Tibial nerve (tissue), 4 donors: Measurements from ENCODE around the gene MBP. TPM values are rescaled to one million over a fixed set of nuclear protein-coding genes. Genes with fewer than 3 reads are reported as not detected.

Experiments
- DNase-seq, 2 donors: peaks; one replicate each; pipeline ENCODE4 v3.0.0-alpha.2; 2019; ENCODE audit warnings: low spot score in 2 of 2
- H3K27ac ChIP-seq, 4 donors: fragments of 200-600 bp; sonication (generic) in 3 of 4; one replicate each; pipeline ENCODE4 v1.5.1; 2017 to 2019; ENCODE audit warnings: mild to moderate bottlenecking in 1 of 4
- H3K27me3 ChIP-seq, 2 donors: fragments of 200-600 bp; sonication (generic) in 1 of 2; one replicate each; pipeline versions ENCODE4 v1.5.1 to v1.6.0; 2017 to 2019
- H3K36me3 ChIP-seq, 3 donors: fragments of 200-600 bp; sonication (generic); one replicate each; pipeline ENCODE4 v1.5.1; 2018 to 2019
- H3K4me1 ChIP-seq, 4 donors: fragments of 200-600 bp; sonication (generic) in 3 of 4; one replicate each; pipeline ENCODE4 v1.5.1; 2017 to 2019
- H3K4me3 ChIP-seq, 4 donors: fragments of 200-600 bp; sonication (generic) in 3 of 4; one replicate each; pipeline ENCODE4 v1.5.1; 2017 to 2019; ENCODE audit warnings: mild to moderate bottlenecking in 1 of 4, moderate library complexity in 1 of 4
- H3K9me3 ChIP-seq, 4 donors: fragments of 200-600 bp; sonication (generic) in 3 of 4; one replicate each; pipeline ENCODE4 v1.5.1; 2017 to 2019
- CTCF ChIP-seq, 5 experiments: fragments of 200-600 bp in 3 of 5; fragments of 450-650 bp in 2 of 5; sonication (generic) in 3 of 5; IDR thresholded peaks; one replicate each; pipeline ENCODE4 v1.5.1; 2016 to 2019; ENCODE audit warnings: antibody characterized with exemption in 5 of 5, mild to moderate bottlenecking in 3 of 5, moderate library complexity in 2 of 5
- EP300 ChIP-seq, 2 donors: sonication (generic); formaldehyde crosslinking; IDR thresholded peaks; one replicate each; pipeline ENCODE4 v1.6.1; 2017; ENCODE audit warnings: antibody characterized with exemption in 2 of 2, mild to moderate bottlenecking in 1 of 2
- POLR2A ChIP-seq, 2 donors: fragments of 450-650 bp; IDR thresholded peaks; one replicate each; pipeline ENCODE4 v1.6.1; 2017; ENCODE audit warnings: antibody characterized with exemption in 2 of 2, mild to moderate bottlenecking in 2 of 2, moderate library complexity in 2 of 2
- WGBS, 2 donors: methylation state at CpG; one replicate each; pipeline ENCODE4 v1.1.5; 2018; 5-methylcytosine and 5-hydroxymethylcytosine counted together
- total RNA-seq, 4 donors: library from RNA; depleted of rRNA; stranded (reverse); fragments of >200 nt; gene quantifications; one replicate each; pipeline ENCODE4 v1.1.0, GENCODE V29; 2016

MBP gene
- total RNA-seq, 4 donors from 2014 or later, result 831 to 1,485 (median 1,405) TPM

GRCh38 chr18:77037567-77037966, 95.0 kb downstream of the MBP start:
- H3K9me3 ChIP-seq, result no peaks in the 10 kb centered on the region
- H3K4me3 ChIP-seq, result no peak overlapping the region
- H3K36me3 ChIP-seq, result no peaks in the 10 kb centered on the region
- no peaks in the 10 kb centered on the region for H3K27me3 ChIP-seq
- 89 to 90% methylated on average over 13 of the region's 13 CpGs for WGBS, 2 donors
- H3K27ac ChIP-seq, result peak overlapping the region in 2 of 4 donors; percentile 61 to 71
- H3K4me1 ChIP-seq, result peaks cover 0 to 44% (median 20%) of the 10 kb centered on the region in 4 donors
- TF ChIP-seq POLR2A (IDR thresholded peaks at IDR 0.05) (no peak), EP300 (IDR thresholded peaks at IDR 0.05) (no peak), CTCF (IDR thresholded peaks at IDR 0.05) (no peak)
- DNase-seq, result no peak

- DNase-seq, result no peak
- no peak for TF ChIP-seq POLR2A (IDR thresholded peaks at IDR 0.05)
- TF ChIP-seq EP300 (IDR thresholded peaks at IDR 0.05), result no peak
- no peak for TF ChIP-seq CTCF (IDR thresholded peaks at IDR 0.05)
- WGBS, 2 donors, result 29 to 35% methylated on average over 12 of the region's 12 CpGs
- peak overlapping the region; percentile 19 to 81 (median 53) for H3K27ac ChIP-seq
- H3K9me3 ChIP-seq, result no peaks in the 10 kb centered on the region
- H3K4me1 ChIP-seq, result peaks cover 0 to 53% (median 20%) of the 10 kb centered on the region in 4 donors
- H3K36me3 ChIP-seq, result no peaks in the 10 kb centered on the region
- no peak overlapping the region for H3K4me3 ChIP-seq
- no peaks in the 10 kb centered on the region for H3K27me3 ChIP-seq
Measured at GRCh38 chr18:77035380-77036187, 97.0 kb downstream of the MBP start.

GRCh38 chr18:77033575-77033974, 99.0 kb downstream of the MBP start:
- no peaks in the 10 kb centered on the region for H3K27me3 ChIP-seq
- WGBS, 2 donors, result 96 to 98% methylated on average over 3 of the region's 3 CpGs
- no peak overlapping the region for H3K4me3 ChIP-seq
- H3K36me3 ChIP-seq, result no peaks in the 10 kb centered on the region
- DNase-seq, result no peak
- H3K4me1 ChIP-seq, result peaks cover 0 to 46% (median 14%) of the 10 kb centered on the region in 4 donors
- no peak overlapping the region for H3K27ac ChIP-seq
- H3K9me3 ChIP-seq, result no peaks in the 10 kb centered on the region
- TF ChIP-seq CTCF (IDR thresholded peaks at IDR 0.05) (no peak), EP300 (IDR thresholded peaks at IDR 0.05) (no peak), POLR2A (IDR thresholded peaks at IDR 0.05) (no peak)

- WGBS, 2 donors, result 36 to 52% methylated on average over 7 to 19 of the region's 19 CpGs
- Histone ChIP-seq H3K27ac (peak overlapping the region; percentile 8 to 75 (median 50)), H3K4me3 (no peak overlapping the region), H3K9me3 (no peaks in the 10 kb centered on the region), H3K36me3 (no peaks in the 10 kb centered on the region), H3K4me1 (peaks cover 0 to 46% (median 11%) of the 10 kb centered on the region in 4 donors), H3K27me3 (no peaks in the 10 kb centered on the region)
- no peak for DNase-seq
- peak in 1 of 2 donors; percentile 37 for TF ChIP-seq EP300 (IDR thresholded peaks at IDR 0.05)
- no peak for TF ChIP-seq CTCF (IDR thresholded peaks at IDR 0.05)
- no peak for TF ChIP-seq POLR2A (IDR thresholded peaks at IDR 0.05)
Measured at GRCh38 chr18:77032181-77032701, 100.3 kb downstream of the MBP start.

- Histone ChIP-seq H3K27me3 (no peaks in the 10 kb centered on the region), H3K9me3 (no peaks in the 10 kb centered on the region), H3K4me1 (peaks cover 0 to 46% (median 11%) of the 10 kb centered on the region in 4 donors), H3K4me3 (no peak overlapping the region), H3K27ac (peak overlapping the region in 3 of 4 donors; percentile 8 to 75 (median 67)), H3K36me3 (no peaks in the 10 kb centered on the region)
- TF ChIP-seq EP300 (IDR thresholded peaks at IDR 0.05) (no peak), CTCF (IDR thresholded peaks at IDR 0.05) (no peak), POLR2A (IDR thresholded peaks at IDR 0.05) (no peak)
- no peak for DNase-seq
- 64 to 65% methylated on average over 9 of the region's 9 CpGs for WGBS, 2 donors
Measured at GRCh38 chr18:77031662-77032061, 100.9 kb downstream of the MBP start.
